Measurements from ENCODE around the gene SLC35G3.

SLC35G3 gene

GRCh38 chr17:35147375-35147905, 46.8 kb downstream of the SLC35G3 start, which contains the start of gene UNC45B:
Gene UNC45B, plus strand, starts transcription at chr17:35147817. Its CDS starts 447 bp downstream, at chr17:35148264.
- Histone ChIP-seq H3K9ac (ENCODE audit: low read length) (no peak within 1 kb of the TSS), H3K27ac (ENCODE audit: low read depth, low read length) (no peak within 1 kb of the TSS), H2BK5ac (ENCODE audit: low read depth, low read length, poor library complexity) (no peak within 1 kb of the TSS), H2BK120ac (ENCODE audit: insufficient read depth, low read length, poor library complexity) (no peak within 1 kb of the TSS), H2AK5ac (ENCODE audit: low read length) (no peak within 1 kb of the TSS), H3K4ac (ENCODE audit: low read depth, low read length) (no peak within 1 kb of the TSS), H3K4me2 (ENCODE audit: low read length) (no peak within 1 kb of the TSS), H2AFZ (ENCODE audit: insufficient read depth, low read length, poor library complexity) (no peak within 1 kb of the TSS), H3K4me1 (ENCODE audit: control insufficient read depth in 1 of 2, insufficient read depth in 2 of 2, low read length in 2 of 2) (peaks cover 9 to 10% of the 10 kb centered on the region in 2 experiments), H4K91ac (ENCODE audit: low read depth, low read length) (no peak within 1 kb of the TSS), H3K4me3 (ENCODE audit: low read depth, low read length) (no peak within 1 kb of the TSS), H3K9me3 (ENCODE audit: insufficient read depth, low read depth, low read length) (peaks cover 4% of the 10 kb centered on the region), H3K79me2 (ENCODE audit: control insufficient read depth, insufficient read depth, low read length, poor library complexity) (no peaks in the 10 kb centered on the region), H4K8ac (ENCODE audit: low read depth, low read length) (no peak within 1 kb of the TSS), H3K79me1 (ENCODE audit: low read length) (no peaks in the 10 kb centered on the region), H3K14ac (ENCODE audit: low read length) (no peak within 1 kb of the TSS), H2BK12ac (ENCODE audit: low read length) (no peak within 1 kb of the TSS), H3K23ac (ENCODE audit: low read length) (no peak within 1 kb of the TSS), H3K36me3 (ENCODE audit: control insufficient read depth in 1 of 2, insufficient read depth in 2 of 2, low read length in 2 of 2) (no peaks in the 10 kb centered on the region), H3K18ac (ENCODE audit: low read length) (no peak within 1 kb of the TSS), H4K12ac (ENCODE audit: low read depth, low read length) (no peak within 1 kb of the TSS), H3K27me3 (ENCODE audit: insufficient read depth, low read length) (no peaks in the 10 kb centered on the region)
- no CpG with 5 or more reads among the region's 4 CpGs for WGBS (ENCODE audit: extremely low coverage, insufficient coverage, insufficient read length)
- no peak for DNase-seq

- no peak overlapping the region for H4K12ac ChIP-seq (ENCODE audit: low read depth, low read length)
- no peak overlapping the region for H3K18ac ChIP-seq (ENCODE audit: low read length)
- H3K14ac ChIP-seq (ENCODE audit: low read length), result no peak overlapping the region
- no peak for DNase-seq
- no peak overlapping the region for H3K9ac ChIP-seq (ENCODE audit: low read length)
- peaks cover 5% of the 10 kb centered on the region for H3K79me1 ChIP-seq (ENCODE audit: low read length)
- no peak overlapping the region for H2AK5ac ChIP-seq (ENCODE audit: low read length)
- no peak overlapping the region for H3K4ac ChIP-seq (ENCODE audit: low read depth, low read length)
- H3K4me1 ChIP-seq (ENCODE audit: control insufficient read depth in 1 of 2, insufficient read depth in 2 of 2, low read length in 2 of 2), result peaks cover 9 to 10% of the 10 kb centered on the region in 2 experiments
- no peak overlapping the region for H3K4me3 ChIP-seq (ENCODE audit: low read depth, low read length)
- no peaks in the 10 kb centered on the region for H3K36me3 ChIP-seq (ENCODE audit: control insufficient read depth in 1 of 2, insufficient read depth in 2 of 2, low read length in 2 of 2)
- peaks cover 6% of the 10 kb centered on the region for H3K79me2 ChIP-seq (ENCODE audit: control insufficient read depth, insufficient read depth, low read length, poor library complexity)
- no peak overlapping the region for H3K4me2 ChIP-seq (ENCODE audit: low read length)
- H3K27ac ChIP-seq (ENCODE audit: low read depth, low read length), result no peak overlapping the region
- H2AFZ ChIP-seq (ENCODE audit: insufficient read depth, low read length, poor library complexity), result no peak overlapping the region
- peaks cover 4% of the 10 kb centered on the region for H3K9me3 ChIP-seq (ENCODE audit: insufficient read depth, low read depth, low read length)
- H2BK5ac ChIP-seq (ENCODE audit: low read depth, low read length, poor library complexity), result no peak overlapping the region
- no peak overlapping the region for H4K8ac ChIP-seq (ENCODE audit: low read depth, low read length)
- no peak overlapping the region for H2BK12ac ChIP-seq (ENCODE audit: low read length)
- H3K27me3 ChIP-seq (ENCODE audit: insufficient read depth, low read length), result no peaks in the 10 kb centered on the region
- H4K91ac ChIP-seq (ENCODE audit: low read depth, low read length), result no peak overlapping the region
- WGBS (ENCODE audit: extremely low coverage, insufficient coverage, insufficient read length), result no CpG with 5 or more reads among the region's 4 CpGs
- no peak overlapping the region for H3K23ac ChIP-seq (ENCODE audit: low read length)
- no peak overlapping the region for H2BK120ac ChIP-seq (ENCODE audit: insufficient read depth, low read length, poor library complexity)
Observed at GRCh38 chr17:35146214-35146833, 47.9 kb downstream of the SLC35G3 start.

- Histone ChIP-seq H2BK12ac (ENCODE audit: low read length) (no peak overlapping the region), H3K79me1 (ENCODE audit: low read length) (peaks cover 5% of the 10 kb centered on the region), H3K9ac (ENCODE audit: low read length) (no peak overlapping the region), H3K27me3 (ENCODE audit: insufficient read depth, low read length) (no peaks in the 10 kb centered on the region), H3K9me3 (ENCODE audit: insufficient read depth, low read depth, low read length) (peaks cover under 1% of the 10 kb centered on the region), H3K23ac (ENCODE audit: low read length) (no peak overlapping the region), H2AFZ (ENCODE audit: insufficient read depth, low read length, poor library complexity) (no peak overlapping the region), H3K4me2 (ENCODE audit: low read length) (no peak overlapping the region), H2BK5ac (ENCODE audit: low read depth, low read length, poor library complexity) (no peak overlapping the region), H3K18ac (ENCODE audit: low read length) (no peak overlapping the region), H4K12ac (ENCODE audit: low read depth, low read length) (no peak overlapping the region), H2BK120ac (ENCODE audit: insufficient read depth, low read length, poor library complexity) (no peak overlapping the region), H3K79me2 (ENCODE audit: control insufficient read depth, insufficient read depth, low read length, poor library complexity) (peaks cover 6% of the 10 kb centered on the region), H3K27ac (ENCODE audit: low read depth, low read length) (no peak overlapping the region), H4K91ac (ENCODE audit: low read depth, low read length) (no peak overlapping the region), H3K14ac (ENCODE audit: low read length) (no peak overlapping the region), H3K4me1 (ENCODE audit: control insufficient read depth in 1 of 2, insufficient read depth in 2 of 2, low read length in 2 of 2) (peaks cover 9 to 10% of the 10 kb centered on the region in 2 experiments), H2AK5ac (ENCODE audit: low read length) (no peak overlapping the region), H3K4ac (ENCODE audit: low read depth, low read length) (no peak overlapping the region), H4K8ac (ENCODE audit: low read depth, low read length) (no peak overlapping the region), H3K36me3 (ENCODE audit: control insufficient read depth in 1 of 2, insufficient read depth in 2 of 2, low read length in 2 of 2) (peaks cover under 1 to 2% of the 10 kb centered on the region in 2 experiments), H3K4me3 (ENCODE audit: low read depth, low read length) (no peak overlapping the region)
- no peak for DNase-seq
- no CpG with 5 or more reads among the region's 4 CpGs for WGBS (ENCODE audit: extremely low coverage, insufficient coverage, insufficient read length)
Observed at GRCh38 chr17:35144840-35145239, 49.4 kb downstream of the SLC35G3 start.

Measured in trophoblast cell (in vitro differentiated cells and primary cell).